ENCODE measurements around the gene MAGEA3. TPM values are rescaled to one million over a fixed set of nuclear protein-coding genes. Genes with fewer than 3 reads are reported as not detected.
"Not testable (repeated sequence)": the region's sequence is repeated elsewhere in the genome, so short reads cannot be mapped to it uniquely, and the experiment has no call there.

MAGEA3 gene
- total and polyA plus RNA-seq, 8 donors: 0.16 TPM; not detected in 7

DNA sequence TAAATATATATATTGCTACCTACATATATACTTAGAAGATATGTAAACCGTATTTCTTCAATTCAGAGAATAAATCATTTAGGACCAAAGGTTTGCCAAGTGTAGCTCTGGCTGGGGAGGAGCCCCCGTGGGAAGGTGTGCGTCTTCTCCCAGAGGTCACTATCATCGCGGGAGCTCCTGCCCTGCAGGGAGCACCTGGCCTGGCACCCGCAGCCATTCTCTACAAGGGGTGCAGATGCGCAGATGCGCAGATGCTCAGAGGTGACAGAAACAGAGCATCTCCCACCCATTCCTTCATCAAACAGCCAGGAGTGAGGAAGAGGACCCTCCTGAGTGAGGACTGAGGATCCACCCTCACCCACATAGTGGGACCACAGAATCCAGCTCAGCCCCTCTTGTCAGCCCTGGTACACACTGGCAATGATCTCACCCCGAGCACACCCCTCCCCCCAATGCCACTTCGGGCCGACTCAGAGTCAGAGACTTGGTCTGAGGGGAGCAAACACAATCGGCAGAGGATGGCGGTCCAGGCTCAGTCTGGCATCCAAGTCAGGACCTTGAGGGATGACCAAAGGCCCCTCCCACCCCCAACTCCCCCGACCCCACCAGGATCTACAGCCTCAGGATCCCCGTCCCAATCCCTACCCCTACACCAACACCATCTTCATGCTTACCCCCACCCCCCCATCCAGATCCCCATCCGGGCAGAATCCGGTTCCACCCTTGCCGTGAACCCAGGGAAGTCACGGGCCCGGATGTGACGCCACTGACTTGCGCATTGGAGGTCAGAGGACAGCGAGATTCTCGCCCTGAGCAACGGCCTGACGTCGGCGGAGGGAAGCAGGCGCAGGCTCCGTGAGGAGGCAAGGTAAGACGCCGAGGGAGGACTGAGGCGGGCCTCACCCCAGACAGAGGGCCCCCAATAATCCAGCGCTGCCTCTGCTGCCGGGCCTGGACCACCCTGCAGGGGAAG, 15.5 kb downstream of the MAGEA3 start, which contains the start of gene MAGEA2B:
Gene MAGEA2B, plus strand, starts transcription at position 814 of the 973 bp plus-strand sequence. CDS start 2,479 bp downstream, outside the sequence.
- H3K27me3 ChIP-seq; ATAC-seq; H3K27ac ChIP-seq; H3K36me3 ChIP-seq; intact Hi-C loops (cut with DNase I); H3K4me3 ChIP-seq; H3K9me3 ChIP-seq; FAIRE-seq; DNase-seq; H3K4me1 ChIP-seq: not testable (repeated sequence)
- no CpG with 5 or more reads among the region's 35 CpGs for WGBS, 2 donors

GRCh38 chrX:152725409-152725808, 26.8 kb downstream of the MAGEA3 start:
- H3K9me3 ChIP-seq: no peaks in the 10 kb centered on the region
- H3K4me3 ChIP-seq: no peak overlapping the region
- intact Hi-C loops (cut with DNase I): no loop called here
- H3K4me1 ChIP-seq: no peaks in the 10 kb centered on the region
- ATAC-seq (no peak), FAIRE-seq (no peak), DNase-seq (peak in 2 of 6 donors; percentile 2 to 17)
- WGBS, 2 donors: 53 to 56% methylated on average over 7 of the region's 7 CpGs
- TF ChIP-seq, protein P1, sequence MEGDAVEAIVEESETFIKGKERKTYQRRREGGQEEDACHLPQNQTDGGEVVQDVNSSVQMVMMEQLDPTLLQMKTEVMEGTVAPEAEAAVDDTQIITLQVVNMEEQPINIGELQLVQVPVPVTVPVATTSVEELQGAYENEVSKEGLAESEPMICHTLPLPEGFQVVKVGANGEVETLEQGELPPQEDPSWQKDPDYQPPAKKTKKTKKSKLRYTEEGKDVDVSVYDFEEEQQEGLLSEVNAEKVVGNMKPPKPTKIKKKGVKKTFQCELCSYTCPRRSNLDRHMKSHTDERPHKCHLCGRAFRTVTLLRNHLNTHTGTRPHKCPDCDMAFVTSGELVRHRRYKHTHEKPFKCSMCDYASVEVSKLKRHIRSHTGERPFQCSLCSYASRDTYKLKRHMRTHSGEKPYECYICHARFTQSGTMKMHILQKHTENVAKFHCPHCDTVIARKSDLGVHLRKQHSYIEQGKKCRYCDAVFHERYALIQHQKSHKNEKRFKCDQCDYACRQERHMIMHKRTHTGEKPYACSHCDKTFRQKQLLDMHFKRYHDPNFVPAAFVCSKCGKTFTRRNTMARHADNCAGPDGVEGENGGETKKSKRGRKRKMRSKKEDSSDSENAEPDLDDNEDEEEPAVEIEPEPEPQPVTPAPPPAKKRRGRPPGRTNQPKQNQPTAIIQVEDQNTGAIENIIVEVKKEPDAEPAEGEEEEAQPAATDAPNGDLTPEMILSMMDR (IDR thresholded peaks at IDR 0.05): no peak
- H3K27ac ChIP-seq: no peak overlapping the region
- H3K27me3 ChIP-seq: no peaks in the 10 kb centered on the region
- H3K36me3 ChIP-seq: no peaks in the 10 kb centered on the region

GRCh38 chrX:152733261-152733975, 34.8 kb downstream of the MAGEA3 start, which contains the start of the genes CSAG1 and MAGEA12:
TSS of gene CSAG1 (minus strand) at chrX:152733721. CDS start at chrX:152732460, 1,261 bp downstream.
TSS of gene MAGEA12 (plus strand) at chrX:152733757. CDS start at chrX:152736162, 2,405 bp downstream.
- intact Hi-C loops (cut with DNase I): no loop called here
- WGBS, 2 donors: 77% methylated on average over 19 of the region's 21 CpGs
- no peaks in the 10 kb centered on the region for H3K36me3 ChIP-seq
- TF ChIP-seq, protein P1 (IDR thresholded peaks at IDR 0.05): no peak
- DNase-seq: peak in 2 of 6 donors; percentile 5 to 46
- no peak within 1 kb of the TSS for H3K4me3 ChIP-seq
- H3K9me3 ChIP-seq: no peaks in the 10 kb centered on the region
- no peak for FAIRE-seq
- H3K27ac ChIP-seq: no peak within 1 kb of the TSS
- ATAC-seq: no peak
- H3K27me3 ChIP-seq: no peaks in the 10 kb centered on the region
- no peaks in the 10 kb centered on the region for H3K4me1 ChIP-seq

DNA sequence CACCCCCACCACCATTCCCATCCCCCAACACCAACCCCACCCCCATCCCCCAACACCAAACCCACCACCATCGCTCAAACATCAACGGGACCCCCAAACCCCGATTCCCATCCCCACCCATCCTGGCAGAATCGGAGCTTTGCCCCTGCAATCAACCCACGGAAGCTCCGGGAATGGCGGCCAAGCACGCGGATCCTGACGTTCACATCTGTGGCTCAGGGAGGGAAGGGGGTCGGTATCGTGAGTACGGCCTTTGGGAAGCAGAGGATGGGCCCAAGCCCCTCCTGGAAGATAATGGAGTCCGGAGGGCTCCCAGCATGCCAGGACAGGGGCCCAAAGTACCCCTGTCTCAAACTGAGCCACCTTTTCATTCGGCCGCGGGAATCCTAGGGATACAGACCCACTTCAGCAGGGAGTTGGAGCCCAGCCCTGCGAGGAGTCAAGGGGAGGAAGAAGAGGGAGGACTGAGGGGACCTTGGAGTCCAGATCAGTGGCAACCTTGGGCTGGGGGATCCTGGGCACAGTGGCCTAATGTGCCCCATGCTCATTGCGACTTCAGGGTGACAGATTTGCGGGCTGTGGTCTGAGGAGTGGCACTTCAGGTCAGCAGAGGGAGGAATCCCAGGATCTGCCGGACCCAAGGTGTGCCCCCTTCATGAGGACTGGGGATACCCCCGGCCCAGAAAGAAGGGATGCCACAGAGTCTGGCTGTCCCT, 35.7 kb downstream of the MAGEA3 start:
- WGBS, 2 donors: 86% methylated on average over 22 of the region's 22 CpGs
- H3K36me3 ChIP-seq; FAIRE-seq; intact Hi-C loops (cut with DNase I); H3K4me3 ChIP-seq; H3K9me3 ChIP-seq; H3K27ac ChIP-seq; H3K4me1 ChIP-seq; H3K27me3 ChIP-seq; ATAC-seq: not testable (repeated sequence)
- peak in 1 of 6 donors; percentile 22 for DNase-seq

- Histone ChIP-seq H3K36me3 (no peaks in the 10 kb centered on the region), H3K4me1 (no peaks in the 10 kb centered on the region), H3K27me3 (no peaks in the 10 kb centered on the region), H3K27ac (no peak overlapping the region), H3K4me3 (no peak overlapping the region), H3K9me3 (no peaks in the 10 kb centered on the region)
- DNase-seq (peak in 1 of 6 donors; percentile 7), FAIRE-seq (no peak), ATAC-seq (no peak)
- intact Hi-C loops (cut with DNase I): no loop called here
- TF ChIP-seq, protein P1 (IDR thresholded peaks at IDR 0.05): no peak
- WGBS, 2 donors: 49 to 52% methylated on average over 2 of the region's 2 CpGs
Measured at GRCh38 chrX:152735101-152735500, 36.5 kb downstream of the MAGEA3 start.
